HepG2 (cell line): ENCODE data around the gene EXPH5. TPM values are rescaled to one million over a fixed set of nuclear protein-coding genes. Genes with fewer than 3 reads are reported as not detected.
A peak's percentile ranks its signal among the peaks of the same experiment; 100 is the strongest.

ENCODE experiments used
- CBX5 ChIP-seq: sonication (generic); formaldehyde crosslinking; IDR thresholded peaks from 2 replicates; pipeline ENCODE4 v1.4.0; 2020; ENCODE audit warnings: missing genetic modification reagents, borderline replicate concordance
- DMAP1 ChIP-seq: IDR thresholded peaks from 2 replicates; pipeline ENCODE4 v1.6.1; 2016
- E2F5 ChIP-seq: sonication (generic); formaldehyde crosslinking; conservative IDR thresholded peaks from 2 replicates; pipeline ENCODE4 v1.4.0; 2020; ENCODE audit warnings: missing genetic modification reagents
- FOXK1 ChIP-seq: sonication (generic); formaldehyde crosslinking; IDR thresholded peaks from 2 replicates; pipeline ENCODE4 v1.4.0; 2020; ENCODE audit warnings: low read depth, missing genetic modification reagents, borderline replicate concordance
- GLMP ChIP-seq: sonication (generic); formaldehyde crosslinking; IDR thresholded peaks from 2 replicates; pipeline ENCODE4 v1.9.0; 2021; ENCODE audit warnings: missing genetic modification reagents, mild to moderate bottlenecking, borderline replicate concordance
- KLF11 ChIP-seq: IDR thresholded peaks from 2 replicates; pipeline ENCODE4 v1.6.1; 2016; ENCODE audit warnings: missing compliant biosample characterization
- KLF6 ChIP-seq: IDR thresholded peaks from 2 replicates; pipeline ENCODE4 v1.8.0; 2016; ENCODE audit warnings: missing biosample characterization, missing genetic modification reagents
- MAF1 ChIP-seq: sonication (generic); formaldehyde crosslinking; IDR thresholded peaks from 2 replicates; pipeline ENCODE4 v1.5.0; 2020; ENCODE audit warnings: missing genetic modification reagents, borderline replicate concordance
- MTA3 ChIP-seq: sonication (generic); formaldehyde crosslinking; IDR thresholded peaks from 2 replicates; pipeline ENCODE4 v1.4.0; 2020; ENCODE audit warnings: missing genetic modification reagents
- MXD3 ChIP-seq: IDR thresholded peaks from 2 replicates; pipeline ENCODE4 v1.6.1; 2016; ENCODE audit warnings: mild to moderate bottlenecking, missing biosample characterization, missing genetic modification reagents
- NFKBIZ ChIP-seq: IDR thresholded peaks from 2 replicates; pipeline ENCODE4 v1.6.1; 2018; ENCODE audit warnings: missing genetic modification reagents, missing compliant biosample characterization
- NR2C2 ChIP-seq: sonication (generic); formaldehyde crosslinking; IDR thresholded peaks from 2 replicates; pipeline ENCODE4 v1.4.0; 2020; ENCODE audit warnings: missing genetic modification reagents, mild to moderate bottlenecking, moderate library complexity, borderline replicate concordance
- PRDM10 ChIP-seq: sonication (generic); formaldehyde crosslinking; IDR thresholded peaks from 2 replicates; pipeline ENCODE4 v1.4.0; 2020; ENCODE audit warnings: low read depth, missing genetic modification reagents
- SIN3A ChIP-seq: IDR thresholded peaks from 2 replicates; pipeline ENCODE4 v1.6.1; 2011; ENCODE audit warnings: low read depth, mild to moderate bottlenecking, control low read depth, low read length, borderline replicate concordance
- TAF15 ChIP-seq: fragments of 200-400 bp; formaldehyde crosslinking; IDR thresholded peaks from one replicate; pipeline ENCODE4 v1.6.1; 2018; ENCODE audit warnings: mild to moderate bottlenecking, low read depth, low read length; ENCODE audit not compliant: poor library complexity, severe bottlenecking
- ZBTB49 ChIP-seq: sonication (generic); formaldehyde crosslinking; IDR thresholded peaks from 2 replicates; pipeline ENCODE4 v1.4.0; 2020; ENCODE audit warnings: missing genetic modification reagents, borderline replicate concordance
- ZNF101 ChIP-seq: sonication (generic); formaldehyde crosslinking; IDR thresholded peaks from 2 replicates; pipeline ENCODE4 v1.4.0; 2020; ENCODE audit warnings: mild to moderate bottlenecking, low read depth, missing genetic modification reagents, borderline replicate concordance
- ZNF343 ChIP-seq: sonication (generic); formaldehyde crosslinking; IDR thresholded peaks from 2 replicates; pipeline ENCODE4 v1.4.0; 2020; ENCODE audit warnings: mild to moderate bottlenecking, missing genetic modification reagents
- ZNF556 ChIP-seq: sonication (generic); formaldehyde crosslinking; IDR thresholded peaks from 2 replicates; pipeline ENCODE4 v1.4.0; 2020; ENCODE audit warnings: mild to moderate bottlenecking, missing genetic modification reagents, borderline replicate concordance
- ZNF782 ChIP-seq: sonication (generic); formaldehyde crosslinking; IDR thresholded peaks from 2 replicates; pipeline ENCODE4 v1.4.0; 2020; ENCODE audit warnings: missing genetic modification reagents, mild to moderate bottlenecking, borderline replicate concordance
- ZSCAN31 ChIP-seq: sonication (generic); formaldehyde crosslinking; IDR thresholded peaks from 2 replicates; pipeline ENCODE4 v1.5.0; 2020; ENCODE audit warnings: low read depth, mild to moderate bottlenecking, missing genetic modification reagents
- polyA plus RNA-seq, 8 experiments: library from polyadenylated mRNA; depleted of rRNA in 3 of 8; stranded (reverse) in 7 of 8; unstranded in 1 of 8; fragments of >200 nt; fragmentation: Illumina TruSeq in 4 of 8; extraction: Trizol in 4 of 8; gene quantifications; 2 replicates each; pipeline versions ENCODE4 v1.2.1 to v1.2.3, GENCODE V29; 2011 to 2016; ENCODE audit warnings: low read depth in 4 of 8, missing spikeins in 1 of 8, mixed read lengths in 1 of 8; ENCODE audit not compliant: insufficient read depth in 1 of 8
- total RNA-seq, 5 experiments: library from RNA; depleted of rRNA; stranded (reverse); fragments of >200 nt; fragmentation: Illumina TruSeq; extraction: Trizol; gene quantifications; 2 replicates each; pipeline ENCODE4 v1.2.3, GENCODE V29; 2016; ENCODE audit warnings: low read depth in 1 of 5

Gene EXPH5
- total and polyA plus RNA-seq, 2 of the 13 experiments (the other 11 are each of a cell fraction or from before 2014, with no cell fraction given), result under 0.01 to 0.02 TPM

GRCh38 chr11:108497317-108498045, 96.1 kb downstream of the EXPH5 start (continued):
- no peak; the same call in 1 of the 2 replicates for TF ChIP-seq SIN3A
- TF ChIP-seq NFKBIZ (CRISPR knock-in tag), result 0 out of 2 replicates have a peak, but pooled peaks have one; percentile 18
- TF ChIP-seq MTA3 (CRISPR knock-in tag), result no peak
- no peak for TF ChIP-seq ZNF556 (CRISPR knock-in tag)
- TF ChIP-seq TAF15, result no peak
- TF ChIP-seq KLF11, result no peak
- no peak for TF ChIP-seq MAF1
- TF ChIP-seq ZNF782 (CRISPR knock-in tag), result no peak
- no peak for TF ChIP-seq PRDM10 (CRISPR knock-in tag)
- TF ChIP-seq ZSCAN31 (CRISPR knock-in tag), result 0 out of 2 replicates have a peak, but pooled peaks have one; percentile 10
- peak; percentile 28; the same call in 1 of the 2 replicates for TF ChIP-seq CBX5 (CRISPR knock-in tag)
- no peak for TF ChIP-seq GLMP (CRISPR knock-in tag)
- no peak for TF ChIP-seq ZNF101
- 0 out of 2 replicates have a peak, but pooled peaks have one; percentile 24 for TF ChIP-seq FOXK1 (CRISPR knock-in tag)
- TF ChIP-seq DMAP1 (CRISPR knock-in tag), result peak; percentile 41
- no peak for TF ChIP-seq E2F5
- no peak for TF ChIP-seq ZBTB49
- no peak; the same call in 1 of the 2 replicates for TF ChIP-seq MXD3 (CRISPR knock-in tag)
- TF ChIP-seq KLF6, result no peak
- no peak for TF ChIP-seq ZNF343
- TF ChIP-seq NR2C2 (CRISPR knock-in tag), result 0 out of 2 replicates have a peak, but pooled peaks have one; percentile 9
